GM21619 (cell line): Measurements from ENCODE around the gene CGN.
"Not testable (repeated sequence)": the region's sequence is repeated elsewhere in the genome, so short reads cannot be mapped to it uniquely, and the experiment has no call there.

ENCODE experiments used
- ATAC-seq: cut with Tn5 transposase; IDR thresholded peaks from one replicate; pipeline ENCODE4 v1.9.1; 2021; ENCODE audit not compliant: unreplicated experiment

CGN gene

DNA sequence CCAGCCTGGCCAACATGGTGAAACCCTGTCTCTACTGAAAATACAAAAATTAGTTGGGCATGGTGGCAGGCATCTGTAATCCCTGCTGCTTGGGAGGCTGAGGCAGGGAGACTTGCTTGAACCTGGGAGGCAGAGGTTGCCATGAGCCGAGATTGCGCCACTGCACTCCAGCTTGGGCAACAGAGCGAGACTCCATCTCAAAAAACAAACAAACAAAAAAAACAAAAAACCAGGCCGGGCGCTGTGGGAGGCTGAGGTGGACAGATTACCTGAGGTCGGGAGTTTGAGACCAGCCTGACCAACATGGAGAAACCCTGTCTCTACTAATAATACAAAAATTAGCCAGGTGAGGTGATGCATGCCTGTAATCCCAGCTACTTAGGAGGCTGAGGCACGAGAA lies 11.2 kb downstream of the CGN start:
- not testable (repeated sequence) for ATAC-seq

DNA sequence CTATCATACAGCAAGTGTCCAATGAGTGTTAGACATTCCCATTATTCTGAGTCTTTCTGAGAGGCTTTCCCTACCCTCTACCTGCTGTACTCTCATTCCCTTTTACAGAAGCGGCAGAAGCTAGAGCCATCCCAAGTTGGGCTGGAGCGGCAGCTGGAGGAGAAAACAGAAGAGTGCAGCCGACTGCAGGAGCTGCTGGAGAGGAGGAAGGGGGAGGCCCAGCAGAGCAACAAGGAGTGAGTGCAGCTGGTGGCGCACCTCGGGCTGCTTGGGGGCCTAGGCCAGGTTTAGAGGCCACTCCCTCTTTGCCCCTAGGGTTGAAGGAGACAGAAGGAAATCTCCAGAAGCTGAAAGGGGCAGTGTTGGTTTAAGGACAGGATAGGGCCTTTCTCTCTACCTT lies 12.1 kb downstream of the CGN start:
- ATAC-seq: no peak

DNA sequence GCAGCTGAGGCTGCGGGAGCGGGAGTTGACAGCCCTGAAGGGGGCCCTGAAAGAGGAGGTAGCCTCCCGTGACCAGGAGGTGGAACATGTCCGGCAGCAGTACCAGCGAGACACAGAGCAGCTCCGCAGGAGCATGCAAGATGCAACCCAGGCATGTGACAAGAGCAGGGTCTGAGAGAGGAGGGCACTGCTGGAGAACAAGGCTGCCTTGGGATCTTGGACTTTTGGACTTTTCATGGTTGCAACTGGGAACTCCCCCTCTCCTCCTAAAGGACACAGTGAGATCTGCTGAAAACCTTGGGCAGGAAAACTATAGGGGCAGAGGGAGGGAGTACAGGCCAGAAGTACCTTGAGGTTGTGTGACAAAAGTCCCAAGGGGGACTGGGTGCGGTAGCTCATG lies 13.5 kb downstream of the CGN start:
- no peak for ATAC-seq

DNA sequence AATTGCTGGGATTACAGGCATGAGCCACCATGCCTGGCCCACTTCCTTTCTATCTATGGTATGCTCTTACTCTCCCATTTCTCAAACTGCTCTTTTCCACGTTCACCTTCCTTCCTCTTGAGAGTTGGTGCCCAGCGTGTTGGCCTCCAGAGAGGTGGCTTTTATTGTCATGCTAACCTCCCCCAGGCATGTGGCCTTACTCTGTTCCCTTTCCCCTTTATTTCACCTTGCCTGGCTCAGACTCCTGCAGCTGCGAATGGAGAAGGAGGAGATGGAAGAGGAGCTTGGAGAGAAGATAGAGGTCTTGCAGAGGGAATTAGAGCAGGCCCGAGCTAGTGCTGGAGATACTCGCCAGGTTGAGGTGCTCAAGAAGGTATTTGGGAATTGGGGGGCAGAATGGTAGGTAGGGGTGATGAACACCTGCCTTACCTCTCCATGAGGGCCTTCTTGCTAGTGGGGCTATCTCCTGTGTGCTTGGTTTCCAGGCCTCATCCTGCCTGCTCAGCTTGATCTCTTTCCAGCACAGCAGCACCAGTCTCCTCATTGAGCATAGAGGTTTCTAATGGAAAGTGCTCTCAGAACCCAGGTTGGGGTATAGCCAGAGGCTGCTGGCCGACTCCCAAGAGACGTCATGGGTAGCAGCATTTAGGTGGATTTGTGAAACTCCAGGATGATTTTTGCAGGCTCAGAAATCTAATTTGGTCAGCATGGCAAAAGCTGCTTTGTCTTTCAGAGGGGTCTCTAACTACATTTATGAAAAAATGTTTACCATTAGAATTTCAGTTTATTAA lies 15.7 kb downstream of the CGN start:
- ATAC-seq: no peak

DNA sequence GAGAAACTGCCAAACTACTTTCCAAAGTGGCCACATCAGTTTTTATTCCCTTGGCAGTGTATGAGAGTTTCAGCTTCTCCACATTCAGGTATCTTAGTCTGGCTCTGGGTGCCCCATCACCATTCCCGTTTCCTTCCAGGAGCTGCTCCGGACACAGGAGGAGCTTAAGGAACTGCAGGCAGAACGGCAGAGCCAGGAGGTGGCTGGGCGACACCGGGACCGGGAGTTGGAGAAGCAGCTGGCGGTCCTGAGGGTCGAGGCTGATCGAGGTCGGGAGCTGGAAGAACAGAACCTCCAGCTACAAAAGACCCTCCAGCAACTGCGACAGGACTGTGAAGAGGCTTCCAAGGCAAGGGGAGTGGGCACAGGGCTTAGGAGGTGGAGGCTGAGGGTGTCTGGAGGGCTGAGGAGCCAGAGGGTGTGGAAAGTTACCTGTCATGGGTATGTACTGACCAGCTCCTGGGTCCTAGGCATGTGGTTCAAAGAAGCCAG lies 18.1 kb downstream of the CGN start:
- ATAC-seq: no peak

DNA sequence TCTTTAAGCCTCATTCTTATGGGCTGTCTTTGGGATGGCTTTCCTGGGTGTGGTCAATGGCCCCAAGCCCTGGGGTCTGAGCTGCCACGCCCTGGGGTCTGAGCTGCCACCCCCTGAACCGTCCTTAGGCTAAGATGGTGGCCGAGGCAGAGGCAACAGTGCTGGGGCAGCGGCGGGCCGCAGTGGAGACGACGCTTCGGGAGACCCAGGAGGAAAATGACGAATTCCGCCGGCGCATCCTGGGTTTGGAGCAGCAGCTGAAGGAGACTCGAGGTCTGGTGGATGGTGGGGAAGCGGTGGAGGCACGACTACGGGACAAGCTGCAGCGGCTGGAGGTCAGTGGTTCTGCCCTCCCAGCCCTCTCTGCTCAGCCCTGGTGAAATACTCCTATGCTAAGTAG lies 18.6 kb downstream of the CGN start:
- ATAC-seq: no peak

DNA sequence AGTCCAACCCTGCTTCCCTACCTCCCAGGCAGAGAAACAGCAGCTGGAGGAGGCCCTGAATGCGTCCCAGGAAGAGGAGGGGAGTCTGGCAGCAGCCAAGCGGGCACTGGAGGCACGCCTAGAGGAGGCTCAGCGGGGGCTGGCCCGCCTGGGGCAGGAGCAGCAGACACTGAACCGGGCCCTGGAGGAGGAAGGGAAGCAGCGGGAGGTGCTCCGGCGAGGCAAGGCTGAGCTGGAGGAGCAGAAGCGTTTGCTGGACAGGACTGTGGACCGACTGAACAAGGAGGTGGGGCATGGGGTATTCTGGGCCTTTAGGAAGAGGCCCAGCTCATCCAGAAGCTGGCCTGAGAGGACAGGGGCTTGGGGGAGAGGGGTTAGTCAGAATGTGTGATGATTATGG lies 19.3 kb downstream of the CGN start:
- ATAC-seq: no peak

DNA sequence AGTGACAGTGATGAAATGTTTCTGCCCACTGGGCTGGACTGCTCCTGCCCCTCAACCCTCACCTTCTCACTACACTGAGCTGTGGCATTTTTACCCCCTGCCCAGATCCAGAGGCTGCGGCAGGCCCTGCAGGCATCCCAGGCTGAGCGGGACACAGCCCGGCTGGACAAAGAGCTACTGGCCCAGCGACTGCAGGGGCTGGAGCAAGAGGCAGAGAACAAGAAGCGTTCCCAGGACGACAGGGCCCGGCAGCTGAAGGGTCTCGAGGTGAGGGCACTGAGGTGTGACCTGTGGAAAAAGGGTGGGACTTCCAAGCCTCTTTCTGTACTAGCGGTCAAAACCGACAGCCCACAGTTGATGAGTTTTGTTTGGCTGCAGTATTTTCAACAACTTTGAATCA lies 22.7 kb downstream of the CGN start:
- ATAC-seq: no peak

DNA sequence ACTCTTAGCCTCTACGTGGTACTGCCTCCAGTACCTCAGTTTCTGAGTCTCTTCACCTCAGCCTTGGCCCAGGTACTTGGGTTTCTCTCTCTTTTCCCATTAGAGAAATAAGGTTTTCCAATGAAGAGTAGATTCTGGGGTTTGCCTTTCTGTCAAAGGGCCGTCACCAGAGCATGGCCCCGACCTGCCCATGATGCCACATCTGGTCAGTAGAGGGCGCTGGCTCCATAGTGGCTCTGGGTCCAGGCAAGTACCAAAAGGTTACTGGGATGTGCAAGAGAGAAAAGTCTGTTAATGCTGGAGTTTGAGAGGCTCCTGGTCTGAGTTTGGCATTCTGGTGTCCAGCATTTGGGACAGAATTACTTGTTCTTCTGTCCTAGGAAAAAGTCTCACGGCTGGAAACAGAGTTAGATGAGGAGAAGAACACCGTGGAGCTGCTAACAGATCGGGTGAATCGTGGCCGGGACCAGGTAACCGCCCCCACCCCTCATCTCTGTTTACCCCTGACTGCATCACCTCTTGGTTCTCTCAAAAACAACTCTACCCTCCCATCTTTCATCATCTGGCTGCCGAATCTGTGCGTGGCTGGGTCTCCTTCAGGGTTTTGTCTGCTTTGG lies 23.6 kb downstream of the CGN start:
- ATAC-seq: no peak

DNA sequence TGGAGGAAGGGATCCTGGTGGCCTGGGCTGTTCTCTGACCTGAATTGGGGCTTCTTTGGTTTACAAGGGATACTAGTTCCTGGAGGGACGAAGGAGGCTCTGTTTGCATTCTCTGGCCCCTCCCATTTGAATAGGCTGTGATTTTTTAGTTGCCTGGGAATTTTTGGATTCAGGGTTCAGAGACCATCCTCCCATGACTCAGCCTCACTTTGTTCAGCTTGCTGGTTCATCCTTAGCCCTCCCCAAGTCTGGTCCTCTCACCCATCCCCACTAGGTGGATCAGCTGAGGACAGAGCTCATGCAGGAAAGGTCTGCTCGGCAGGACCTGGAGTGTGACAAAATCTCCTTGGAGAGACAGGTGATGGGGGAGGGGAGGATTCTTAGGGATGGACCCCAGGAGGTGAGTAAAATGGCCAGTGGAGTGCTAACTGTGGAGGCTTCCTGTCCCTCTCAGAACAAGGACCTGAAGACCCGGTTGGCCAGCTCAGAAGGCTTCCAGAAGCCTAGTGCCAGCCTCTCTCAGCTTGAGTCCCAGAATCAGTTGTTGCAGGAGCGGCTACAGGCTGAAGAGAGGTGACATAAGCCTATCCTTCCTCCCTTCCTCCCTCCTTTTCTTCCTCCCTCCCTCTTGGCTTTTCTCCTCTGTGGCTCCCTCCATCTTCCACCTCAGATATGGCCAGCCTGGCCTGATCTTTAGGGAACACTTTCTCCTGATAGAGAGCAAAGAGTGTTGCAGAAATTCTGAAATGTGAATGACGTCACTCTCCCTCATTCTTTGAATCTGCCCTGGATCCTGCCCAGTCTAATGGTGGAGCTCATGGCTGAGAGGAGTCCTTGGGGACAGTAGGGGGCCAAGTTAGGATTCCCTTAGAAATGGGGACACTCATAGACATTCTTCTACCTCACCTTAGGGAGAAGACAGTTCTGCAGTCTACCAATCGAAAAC lies 24.4 kb downstream of the CGN start:
- no peak for ATAC-seq

DNA sequence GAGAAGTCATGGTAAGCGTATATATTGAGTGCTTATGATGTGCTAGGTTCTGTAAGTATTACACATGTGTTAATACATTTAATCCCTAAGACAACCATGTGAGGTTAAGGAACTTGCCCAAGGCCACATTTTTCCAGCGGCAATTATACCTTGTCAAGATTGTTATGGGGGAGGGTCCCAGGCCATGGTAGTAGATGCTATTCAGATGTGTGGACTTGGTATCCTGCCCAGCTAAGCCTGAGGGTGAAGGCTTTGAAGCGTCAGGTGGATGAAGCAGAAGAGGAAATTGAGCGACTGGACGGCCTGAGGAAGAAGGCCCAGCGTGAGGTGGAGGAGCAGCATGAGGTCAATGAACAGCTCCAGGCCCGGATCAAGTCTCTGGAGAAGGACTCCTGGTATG lies 25.3 kb downstream of the CGN start:
- ATAC-seq: no peak

DNA sequence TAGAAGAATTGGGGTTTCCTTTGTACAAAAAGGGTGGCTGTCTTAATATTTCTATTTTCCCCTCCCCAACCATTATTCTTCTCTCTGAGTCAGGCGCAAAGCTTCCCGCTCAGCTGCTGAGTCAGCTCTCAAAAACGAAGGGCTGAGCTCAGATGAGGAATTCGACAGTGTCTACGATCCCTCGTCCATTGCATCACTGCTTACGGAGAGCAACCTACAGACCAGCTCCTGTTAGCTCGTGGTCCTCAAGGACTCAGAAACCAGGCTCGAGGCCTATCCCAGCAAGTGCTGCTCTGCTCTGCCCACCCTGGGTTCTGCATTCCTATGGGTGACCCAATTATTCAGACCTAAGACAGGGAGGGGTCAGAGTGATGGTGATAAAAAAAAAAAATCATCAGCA lies 25.9 kb downstream of the CGN start:
- ATAC-seq: no peak

DNA sequence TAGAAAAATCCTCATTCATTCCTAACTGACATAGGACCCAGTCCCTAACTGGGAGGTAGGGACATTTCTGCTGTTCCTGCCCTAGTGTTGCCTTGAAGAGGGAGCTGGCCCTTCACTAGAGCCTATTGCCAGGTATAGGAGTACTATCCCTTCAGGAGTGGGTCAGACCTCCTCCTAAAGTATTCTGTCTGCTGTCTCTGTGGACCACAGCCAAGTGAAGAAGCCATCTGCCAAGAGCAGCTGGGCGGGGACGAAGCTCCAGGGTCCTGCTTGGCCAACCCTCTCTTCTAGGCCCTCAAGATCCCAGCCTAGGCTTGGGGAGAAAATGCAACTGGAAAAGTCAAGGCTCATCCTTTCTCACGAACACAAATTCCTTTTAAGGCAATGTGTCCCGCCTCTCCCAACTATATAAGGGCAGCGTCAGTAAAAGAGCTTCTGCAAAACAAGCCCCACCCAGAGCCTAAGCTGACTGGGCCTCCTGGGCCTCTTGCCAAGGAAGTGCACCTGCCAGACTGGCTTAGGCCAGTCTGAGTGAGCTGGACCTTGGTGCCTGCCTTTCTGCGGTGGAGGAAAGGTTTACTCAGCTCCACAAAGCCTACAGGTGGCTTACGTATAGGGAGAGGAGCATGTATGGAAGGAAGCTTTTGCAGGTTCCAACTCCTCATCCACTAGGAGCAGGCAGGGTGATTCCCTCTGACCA lies 28.3 kb downstream of the CGN start:
- ATAC-seq: peak; percentile 42

DNA sequence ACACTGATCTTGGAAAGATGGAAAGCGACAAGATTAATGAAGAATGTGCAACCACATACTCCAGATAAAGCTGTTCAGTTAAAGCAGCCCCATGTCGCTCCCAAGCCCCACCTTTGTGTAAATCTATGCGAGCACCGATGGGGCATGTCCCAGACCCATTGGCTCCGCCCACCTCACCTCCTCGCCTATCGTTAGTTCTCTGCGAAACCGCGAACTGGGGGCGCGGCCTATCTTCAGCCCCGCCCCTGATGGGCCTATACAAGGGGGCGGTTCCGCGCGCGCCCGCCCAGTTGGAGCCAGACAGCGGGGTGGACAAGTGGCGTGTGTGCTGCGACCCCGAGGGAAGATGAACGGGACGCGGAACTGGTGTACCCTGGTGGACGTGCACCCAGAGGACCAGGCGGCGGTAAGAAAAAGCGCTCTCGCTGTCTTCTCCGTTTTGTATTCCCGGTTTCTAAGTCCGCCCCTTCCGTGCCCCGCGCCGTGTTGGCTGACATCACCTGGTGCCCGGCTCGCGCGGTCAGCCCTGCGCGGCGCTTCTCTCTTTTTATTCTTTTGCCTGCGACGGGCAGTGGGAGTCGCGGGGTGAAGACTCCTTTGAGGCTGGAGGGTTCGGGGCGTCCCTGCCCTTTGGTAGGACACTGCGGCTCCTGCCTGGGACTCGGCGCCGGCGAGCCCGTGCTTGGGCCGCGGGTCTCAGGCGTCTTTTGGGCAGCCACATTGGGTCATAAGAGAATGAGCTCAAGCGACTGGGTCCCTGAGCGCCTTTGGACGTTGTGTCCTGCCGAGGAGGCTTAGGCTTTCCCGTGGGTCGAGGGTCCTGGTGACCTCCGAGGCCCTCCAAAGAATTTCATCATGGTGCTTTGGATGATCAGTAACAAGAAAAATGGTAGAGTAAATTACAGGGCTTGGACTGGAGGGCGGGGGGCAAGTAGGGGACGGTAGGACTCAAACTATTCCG lies 29.1 kb downstream of the CGN start, which contains the start of gene TUFT1:
Gene TUFT1 (plus strand): TSS at position 289 of the 961 bp plus-strand sequence. CDS start 58 bp downstream, at position 347.
- peak; percentile 93 for ATAC-seq

DNA sequence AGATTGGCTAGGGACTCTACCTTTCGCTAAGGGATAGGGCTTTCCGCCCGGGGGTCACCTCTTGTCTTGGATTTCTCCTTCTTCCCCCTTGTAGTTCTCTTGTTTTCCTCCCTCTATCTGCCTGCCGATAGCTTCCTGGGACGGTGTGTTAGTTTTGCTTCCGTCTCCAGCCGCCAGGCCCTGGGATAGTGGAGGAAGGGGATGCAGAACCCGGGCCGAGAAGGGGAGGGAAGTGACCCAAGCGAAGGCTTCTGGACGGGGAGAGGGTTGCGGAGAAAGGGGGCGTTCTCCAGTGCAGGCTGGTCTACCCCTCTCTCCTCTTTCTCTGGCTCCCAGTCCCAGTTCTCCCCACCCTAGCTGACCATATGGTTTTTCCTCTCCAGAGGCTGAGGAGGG lies 29.8 kb downstream of the CGN start:
- ATAC-seq: no peak

DNA sequence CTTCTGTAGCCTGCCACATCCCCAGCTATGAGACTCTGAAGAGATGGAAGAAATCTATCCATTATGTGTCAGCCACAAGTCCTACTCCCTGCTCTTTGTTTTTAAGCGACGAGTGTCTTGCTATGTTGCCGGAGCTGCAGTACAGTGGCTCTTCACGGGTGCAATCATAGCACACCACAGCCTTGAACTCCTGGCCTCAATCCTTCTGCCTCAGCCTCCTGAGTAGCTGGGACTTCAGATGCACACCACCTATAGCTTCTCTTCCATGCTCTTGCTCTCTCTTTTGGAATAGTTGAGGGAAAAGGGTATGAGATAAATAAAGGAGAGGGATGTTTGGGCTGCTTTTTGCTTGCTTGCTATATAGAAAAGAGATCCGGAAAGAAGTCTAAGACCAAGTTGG lies 30.6 kb downstream of the CGN start:
- ATAC-seq: no peak

DNA sequence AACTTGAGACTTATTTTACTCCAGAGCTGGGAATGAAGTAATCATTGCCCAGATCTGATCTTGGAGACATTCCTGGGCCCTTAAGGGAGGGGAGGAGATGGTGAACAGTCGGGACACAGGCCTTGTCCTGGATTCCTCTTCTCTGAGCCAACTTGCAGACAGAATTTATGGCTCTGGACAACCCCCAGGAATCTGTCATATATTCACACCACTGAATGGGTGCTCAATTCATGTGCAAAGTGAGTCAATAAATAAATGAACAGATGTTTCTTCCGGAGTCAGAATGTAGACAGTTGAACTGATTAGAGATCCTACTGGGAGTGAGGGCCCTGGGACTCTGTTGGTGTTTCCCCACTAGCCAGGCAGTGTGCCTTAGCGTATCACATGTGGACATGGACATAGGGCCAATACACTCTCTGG lies 31.5 kb downstream of the CGN start:
- ATAC-seq: no peak

DNA sequence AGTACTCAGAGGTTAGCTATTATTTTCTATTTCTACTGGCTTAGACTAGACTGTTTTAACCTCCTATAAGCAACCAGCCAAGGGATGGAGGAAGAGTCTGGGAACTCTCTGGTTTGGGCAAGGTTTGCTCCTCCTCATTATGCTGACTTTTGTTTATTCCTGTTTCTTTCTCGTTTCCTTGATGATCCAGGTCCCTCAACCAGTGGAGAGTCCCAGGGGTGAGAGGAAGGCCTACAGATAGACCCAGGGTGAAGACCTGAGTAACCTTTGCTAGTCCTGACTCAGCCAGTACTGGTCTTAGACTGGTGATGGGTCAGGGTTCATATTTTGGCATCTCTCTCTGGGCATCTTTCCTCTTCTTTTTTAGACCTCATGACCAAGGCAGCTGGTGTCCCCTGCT lies 34.4 kb downstream of the CGN start:
- no peak for ATAC-seq

DNA sequence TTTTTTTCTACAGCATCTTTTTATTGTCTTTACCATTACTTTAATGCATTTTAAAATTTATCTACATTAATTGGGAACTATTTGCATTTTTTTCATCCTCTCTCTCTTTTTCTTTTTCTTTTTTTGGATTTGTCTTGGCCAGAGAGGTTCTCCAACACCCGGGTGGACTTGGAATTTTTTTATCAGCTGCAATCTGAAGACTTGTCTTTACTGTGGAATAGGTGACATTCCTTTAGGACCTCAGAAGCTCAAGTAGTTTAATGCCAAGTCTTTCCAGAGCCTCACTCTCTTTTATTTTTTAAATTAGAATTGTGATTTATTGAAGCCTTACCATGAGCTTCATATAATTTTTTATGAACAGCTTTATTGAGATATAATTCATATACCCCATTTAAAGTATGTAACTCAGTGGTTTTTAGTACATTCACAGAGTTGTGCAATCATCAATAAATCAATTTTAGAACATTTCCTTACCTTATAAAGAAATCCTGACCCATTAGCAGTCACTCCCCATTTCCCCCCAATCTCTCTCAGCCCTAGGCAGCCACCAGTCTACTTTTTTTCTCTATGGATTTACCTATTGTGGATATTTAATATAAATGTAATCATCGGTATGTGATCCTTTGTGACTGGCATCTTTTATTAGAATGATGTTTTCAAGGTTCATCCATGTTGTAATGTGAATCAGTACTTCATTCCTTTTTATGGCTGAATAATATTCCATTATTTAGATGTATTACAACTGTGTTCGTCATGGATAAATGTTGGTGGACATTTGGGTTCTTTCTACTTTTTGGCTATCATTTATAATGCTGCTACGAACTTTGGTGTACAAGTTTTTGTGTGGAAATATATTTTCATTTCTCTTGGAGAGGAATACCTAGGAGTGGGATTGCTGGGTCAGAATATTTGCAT lies 35.1 kb downstream of the CGN start:
- ATAC-seq: no peak
